BLaER1 treated with 17β-estradiol and CSF1 and Interleukin-3, amounts not matched to agents 10 nM and 100 nM (cell line): ENCODE measurements around the gene C15orf62.

Experiments used
- H3K27ac ChIP-seq, 11 experiments: shearing (Covaris generic); formaldehyde crosslinking; 2 replicates each; pipeline ENCODE4 v1.8.1; 2022
- H3K27me3 ChIP-seq, 11 experiments: shearing (Covaris generic); formaldehyde crosslinking; 2 replicates each; pipeline ENCODE4 v1.8.1; 2022
- H3K36me3 ChIP-seq, 11 experiments: shearing (Covaris generic); formaldehyde crosslinking; 2 replicates each; pipeline ENCODE4 v1.8.1; 2022
- H3K4me1 ChIP-seq, 10 experiments: shearing (Covaris generic); formaldehyde crosslinking; 2 replicates each; pipeline ENCODE4 v1.8.1; 2022
- H3K4me2 ChIP-seq, 11 experiments: shearing (Covaris generic); formaldehyde crosslinking; 2 replicates each; pipeline ENCODE4 v1.8.1; 2022
- H3K4me3 ChIP-seq, 10 experiments: shearing (Covaris generic); formaldehyde crosslinking; 2 replicates each; pipeline ENCODE4 v1.8.1; 2022
- H3K9ac ChIP-seq, 11 experiments: shearing (Covaris generic); formaldehyde crosslinking; 2 replicates each; pipeline ENCODE4 v1.8.1; 2022
- H3K9me3 ChIP-seq, 11 experiments: shearing (Covaris generic); formaldehyde crosslinking; replicated peaks in 1 of 11; 2 replicates each; pipeline ENCODE4 v1.8.1; 2022
- H4K20me1 ChIP-seq, 11 experiments: shearing (Covaris generic); formaldehyde crosslinking; 2 replicates each; pipeline ENCODE4 v1.8.1; 2022
- Cebpa-rat ChIP-seq, 11 experiments: shearing (Covaris generic); IDR thresholded peaks; 2 replicates each; pipeline ENCODE4 v1.8.1; 2022

Gene C15orf62

DNA sequence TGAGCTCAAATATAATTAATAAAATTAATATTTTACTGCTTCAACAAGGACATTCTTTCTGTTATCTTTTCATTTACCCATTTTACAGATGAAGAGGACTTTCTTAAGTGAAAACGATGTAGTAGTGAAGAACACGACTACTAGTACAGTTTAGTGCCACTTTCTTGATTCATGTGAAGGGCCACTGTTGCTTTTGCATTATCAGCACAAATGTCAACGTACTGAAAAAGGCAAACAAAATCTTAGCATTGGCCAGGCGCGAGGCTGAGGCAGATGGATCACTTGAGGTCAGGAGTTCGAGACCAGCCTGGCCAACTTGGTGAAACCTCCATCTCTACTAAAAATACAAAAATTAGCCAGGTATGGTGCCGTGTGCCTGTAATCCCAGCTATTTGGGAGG, 49.3 kb downstream of the C15orf62 start:
- H3K4me2 ChIP-seq = no peak overlapping the region
- no peaks in the 10 kb centered on the region for H3K9me3 ChIP-seq
- no peak overlapping the region for H3K4me3 ChIP-seq
- TF ChIP-seq Cebpa-rat (IDR thresholded peaks at IDR 0.05) = no peak
- peaks cover 0 to 12% (median 0%) of the 10 kb centered on the region in 10 experiments; a peak in 2 of 20 replicates for H3K4me1 ChIP-seq
- no peaks in the 10 kb centered on the region for H3K27me3 ChIP-seq
- H3K9ac ChIP-seq = no peak overlapping the region
- no peak overlapping the region for H3K27ac ChIP-seq
- no peaks in the 10 kb centered on the region for H4K20me1 ChIP-seq
- peaks cover 8 to 17% (median 10%) of the 10 kb centered on the region in 11 experiments; a peak in 20 of 22 replicates for H3K36me3 ChIP-seq

DNA sequence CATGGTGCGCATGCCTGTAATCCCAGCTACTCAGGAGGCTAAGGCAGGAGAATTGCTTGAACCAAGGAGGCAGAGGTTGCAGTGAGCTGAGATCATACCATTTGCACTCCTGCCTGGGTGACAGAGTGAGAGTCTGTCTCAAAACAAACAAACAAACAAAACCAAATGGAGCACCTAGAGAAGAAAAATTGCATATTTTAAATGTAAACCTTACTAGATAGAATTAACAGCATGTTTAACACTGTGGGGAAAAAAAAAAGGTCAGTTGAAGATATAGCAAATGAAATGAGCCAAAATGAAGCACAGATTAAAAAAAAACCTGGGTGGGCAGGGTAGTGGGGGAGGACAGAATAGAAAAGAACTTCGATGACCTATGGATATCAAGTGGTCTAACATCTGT, 51.4 kb downstream of the C15orf62 start:
- Histone ChIP-seq H3K9me3 (no peaks in the 10 kb centered on the region), H4K20me1 (no peaks in the 10 kb centered on the region), H3K9ac (no peak overlapping the region), H3K4me3 (no peak overlapping the region), H3K27me3 (no peaks in the 10 kb centered on the region), H3K36me3 (no peaks in the 10 kb centered on the region), H3K4me2 (no peak overlapping the region), H3K4me1 (no peaks in the 10 kb centered on the region), H3K27ac (no peak overlapping the region)
- TF ChIP-seq Cebpa-rat (IDR thresholded peaks at IDR 0.05) = no peak
